ENCODE results near the gene DPY30. TPM values are rescaled to one million over a fixed set of nuclear protein-coding genes. Genes with fewer than 3 reads are reported as not detected.

DPY30 gene
- total RNA-seq, 1 donor from 2014 or later, result 41.3 TPM

GRCh38 chr2:31989946-31990345, 49.7 kb downstream of the DPY30 start:
- intact Hi-C loops (cut with DNase I), result no loop called here
- peaks cover 14% of the 10 kb centered on the region for H3K4me1 ChIP-seq
- H3K36me3 ChIP-seq, result no peaks in the 10 kb centered on the region

GRCh38 chr2:31987454-31988220, 52.0 kb downstream of the DPY30 start:
- no peak for TF ChIP-seq POLR2AphosphoS5 (IDR thresholded peaks at IDR 0.05; ENCODE audit: insufficient read depth in 1 of 2, low read depth in 1 of 2)
- no peak for TF ChIP-seq CTCF (IDR thresholded peaks at IDR 0.05)
- TF ChIP-seq POLR2A (IDR thresholded peaks at IDR 0.05), result no peak
- no peak overlapping the region for H3K4me3 ChIP-seq
- no peak overlapping the region for H3K27ac ChIP-seq
- H3K27me3 ChIP-seq, result no peaks in the 10 kb centered on the region
- no peak for DNase-seq (ENCODE audit: extremely low spot score in 2 of 2)
- intact Hi-C loops (cut with DNase I), result no loop called here
- H3K36me3 ChIP-seq, result no peaks in the 10 kb centered on the region
- H3K9me3 ChIP-seq, result no peaks in the 10 kb centered on the region
- peaks cover 14% of the 10 kb centered on the region for H3K4me1 ChIP-seq

More at GRCh38 chr2:31989946-31990345, 49.7 kb downstream of the DPY30 start:
- no peak for TF ChIP-seq POLR2AphosphoS5 (IDR thresholded peaks at IDR 0.05; ENCODE audit: insufficient read depth in 1 of 2, low read depth in 1 of 2)
- no peak for TF ChIP-seq POLR2A (IDR thresholded peaks at IDR 0.05)
- no peak for TF ChIP-seq CTCF (IDR thresholded peaks at IDR 0.05)
- DNase-seq (ENCODE audit: extremely low spot score in 2 of 2), result no peak
- no peaks in the 10 kb centered on the region for H3K27me3 ChIP-seq
- H3K27ac ChIP-seq, result no peak overlapping the region
- no peaks in the 10 kb centered on the region for H3K9me3 ChIP-seq
- H3K4me3 ChIP-seq, result no peak overlapping the region

GRCh38 chr2:31986906-31987305, 52.7 kb downstream of the DPY30 start:
- TF ChIP-seq POLR2AphosphoS5 (IDR thresholded peaks at IDR 0.05; ENCODE audit: insufficient read depth in 1 of 2, low read depth in 1 of 2), result no peak
- no peak for TF ChIP-seq CTCF (IDR thresholded peaks at IDR 0.05)
- no peak for TF ChIP-seq POLR2A (IDR thresholded peaks at IDR 0.05)
- intact Hi-C loops (cut with DNase I), result no loop called here
- Histone ChIP-seq H3K9me3 (no peaks in the 10 kb centered on the region), H3K36me3 (no peaks in the 10 kb centered on the region), H3K4me1 (peaks cover 14% of the 10 kb centered on the region), H3K27ac (no peak overlapping the region), H3K27me3 (no peaks in the 10 kb centered on the region), H3K4me3 (no peak overlapping the region)
- DNase-seq (ENCODE audit: extremely low spot score in 2 of 2), result no peak

GRCh38 chr2:31983762-31984467, 55.7 kb downstream of the DPY30 start:
- no peak overlapping the region for H3K27ac ChIP-seq
- no peaks in the 10 kb centered on the region for H3K27me3 ChIP-seq
- H3K4me1 ChIP-seq, result peaks cover 31% of the 10 kb centered on the region
- TF ChIP-seq CTCF (IDR thresholded peaks at IDR 0.05) (no peak), POLR2AphosphoS5 (IDR thresholded peaks at IDR 0.05; ENCODE audit: insufficient read depth in 1 of 2, low read depth in 1 of 2) (no peak), POLR2A (IDR thresholded peaks at IDR 0.05) (no peak)
- no peak overlapping the region for H3K4me3 ChIP-seq
- H3K9me3 ChIP-seq, result no peaks in the 10 kb centered on the region
- H3K36me3 ChIP-seq, result no peaks in the 10 kb centered on the region
- DNase-seq (ENCODE audit: extremely low spot score in 2 of 2), result no peak
- intact Hi-C loops (cut with DNase I), result no loop called here
